Stimulated activated CD8-positive, alpha-beta memory T cell treated with anti-CD3 and anti-CD28 coated beads, Interleukin-12 subunit alpha, Interleukin-12 subunit beta, amount 100 ng/mL, for 24 hours (primary cell): ENCODE measurements around the gene PCSK6.

ENCODE experiments used
- DNase-seq: peaks from one replicate; pipeline ENCODE4 v3.0.0-alpha.2; 2020; ENCODE audit errors: extremely low read depth

PCSK6 gene

GRCh38 chr15:101489599-101490407 lies at the start of gene PCSK6:
PCSK6 (minus strand) TSS chr15:101489707; CDS start chr15:101489670, 37 bp downstream.
- DNase-seq, result no peak

- no peak for DNase-seq
Observed at GRCh38 chr15:101538996-101539395, 49.5 kb upstream of the PCSK6 start.

- DNase-seq, result no peak
Observed at GRCh38 chr15:101538177-101538576, 48.7 kb upstream of the PCSK6 start.

GRCh38 chr15:101537483-101538080 lies 48.1 kb upstream of the PCSK6 start:
- DNase-seq, result no peak

- no peak for DNase-seq
Observed at GRCh38 chr15:101536875-101537405, 47.4 kb upstream of the PCSK6 start.

- no peak for DNase-seq
Observed at GRCh38 chr15:101536166-101536874, 46.8 kb upstream of the PCSK6 start.

- no peak for DNase-seq
Observed at GRCh38 chr15:101535170-101535902, 45.8 kb upstream of the PCSK6 start.

GRCh38 chr15:101534376-101534970 lies 45.0 kb upstream of the PCSK6 start:
- no peak for DNase-seq

GRCh38 chr15:101533371-101534140 lies 44.0 kb upstream of the PCSK6 start:
- DNase-seq, result no peak

GRCh38 chr15:101532865-101533264 lies 43.4 kb upstream of the PCSK6 start:
- no peak for DNase-seq

GRCh38 chr15:101531170-101531569 lies 41.7 kb upstream of the PCSK6 start:
- DNase-seq, result no peak

GRCh38 chr15:101530224-101530958 lies 40.9 kb upstream of the PCSK6 start:
- no peak for DNase-seq

- no peak for DNase-seq
Observed at GRCh38 chr15:101528917-101529299, 39.4 kb upstream of the PCSK6 start.

GRCh38 chr15:101528108-101528916 lies 38.8 kb upstream of the PCSK6 start:
- DNase-seq, result no peak

- no peak for DNase-seq
Observed at GRCh38 chr15:101526890-101527289, 37.4 kb upstream of the PCSK6 start.

GRCh38 chr15:101526442-101526841 lies 36.9 kb upstream of the PCSK6 start:
- no peak for DNase-seq

- no peak for DNase-seq
Observed at GRCh38 chr15:101526021-101526420, 36.5 kb upstream of the PCSK6 start.

GRCh38 chr15:101525087-101525669 lies 35.7 kb upstream of the PCSK6 start:
- no peak for DNase-seq

- no peak for DNase-seq
Observed at GRCh38 chr15:101523560-101523940, 34.0 kb upstream of the PCSK6 start.
